Neural progenitor cell (in vitro differentiated cells): ENCODE measurements around the gene ACSM6. TPM values are rescaled to one million over a fixed set of nuclear protein-coding genes. Genes with fewer than 3 reads are reported as not detected.

ENCODE experiments used
- DNase-seq: peaks from one replicate; pipeline ENCODE4 v3.0.0-alpha.2; 2016; ENCODE audit warnings: low spot score
- H2AFZ ChIP-seq: fragments of 200-600 bp; sonication (generic); replicated peaks from 2 replicates; pipeline ENCODE4 v1.6.1; 2016; ENCODE audit warnings: antibody characterized with exemption
- H3F3A ChIP-seq: fragments of 200-600 bp; sonication (generic); 2 replicates; pipeline ENCODE4 v1.6.1; 2016; ENCODE audit warnings: antibody characterized with exemption, low read depth
- H3K27ac ChIP-seq: fragments of 200-600 bp; sonication (generic); 2 replicates; pipeline ENCODE4 v1.5.1; 2016; ENCODE audit warnings: mild to moderate bottlenecking
- H3K27me3 ChIP-seq: fragments of 200-600 bp; sonication (generic); 2 replicates; pipeline ENCODE4 v1.6.1; 2016; ENCODE audit warnings: mild to moderate bottlenecking, moderate library complexity
- H3K36me3 ChIP-seq: fragments of 200-600 bp; sonication (generic); 2 replicates; pipeline ENCODE4 v1.5.1; 2016
- H3K4me1 ChIP-seq: fragments of 200-600 bp; sonication (generic); 2 replicates; pipeline ENCODE4 v1.6.1; 2016; ENCODE audit warnings: mixed run types
- H3K4me2 ChIP-seq: fragments of 200-600 bp; sonication (generic); 2 replicates; pipeline ENCODE4 v1.6.1; 2016
- H3K4me3 ChIP-seq: fragments of 200-600 bp; sonication (generic); 2 replicates; pipeline ENCODE4 v1.5.1; 2016
- H3K79me2 ChIP-seq: fragments of 200-600 bp; sonication (generic); 2 replicates; pipeline ENCODE4 v1.6.1; 2016; ENCODE audit warnings: low read depth
- H3K9ac ChIP-seq: fragments of 200-600 bp; sonication (generic); 2 replicates; pipeline ENCODE4 v1.6.1; 2016
- H3K9me3 ChIP-seq: fragments of 200-600 bp; sonication (generic); 2 replicates; pipeline ENCODE4 v1.5.1; 2016; ENCODE audit warnings: low read depth
- H4K20me1 ChIP-seq: fragments of 200-600 bp; sonication (generic); 2 replicates; pipeline ENCODE4 v1.6.1; 2016; ENCODE audit warnings: low read depth
- H3K27ac Mint-ChIP-seq: 3 replicates; pipeline ENCODE4 v1.8.0; 2021; ENCODE audit warnings: mixed read lengths
- H3K27me3 Mint-ChIP-seq: 2 replicates; pipeline ENCODE4 v1.8.0; 2022; ENCODE audit warnings: low read depth, mild to moderate bottlenecking, inconsistent platforms, moderate library complexity, mixed read lengths; ENCODE audit not compliant: insufficient read depth
- H3K36me3 Mint-ChIP-seq: 3 replicates; pipeline ENCODE4 v1.8.0; 2021; ENCODE audit warnings: mixed read lengths
- H3K4me1 Mint-ChIP-seq: 3 replicates; pipeline ENCODE4 v1.8.0; 2021; ENCODE audit warnings: mixed read lengths
- H3K4me3 Mint-ChIP-seq: 3 replicates; pipeline ENCODE4 v1.8.0; 2021; ENCODE audit warnings: mild to moderate bottlenecking, moderate library complexity, mixed read lengths
- H3K9me3 Mint-ChIP-seq: 3 replicates; pipeline ENCODE4 v1.8.0; 2020; ENCODE audit warnings: mixed read lengths
- EZH2 ChIP-seq: fragments of 200-600 bp; sonication (generic); IDR thresholded peaks from 2 replicates; pipeline ENCODE4 v1.6.1; 2017; ENCODE audit warnings: antibody characterized with exemption, mild to moderate bottlenecking, moderate library complexity
- EZH2phosphoT487 ChIP-seq: fragments of 200-600 bp; sonication (generic); IDR thresholded peaks from 2 replicates; pipeline ENCODE4 v1.6.1; 2017; ENCODE audit warnings: antibody characterized with exemption
- total RNA-seq: library from RNA; depleted of rRNA; stranded (reverse); fragments of >200 nt; gene quantifications from 2 replicates; pipeline ENCODE4 v1.2.3, GENCODE V29; 2015; ENCODE audit warnings: low replicate concordance
- TF ChIP-seq, protein P1 (sequence below): fragments of 200-600 bp; sonication (generic); IDR thresholded peaks from 2 replicates; pipeline ENCODE4 v1.5.1; 2017; ENCODE audit warnings: antibody characterized with exemption, mild to moderate bottlenecking

ACSM6 gene
- total RNA-seq, 1 donor from 2014 or later = not detected

- H3K27ac ChIP-seq = no peak overlapping the region
- H3K4me1 ChIP-seq = no peaks in the 10 kb centered on the region
- H3K9me3 ChIP-seq = no peaks in the 10 kb centered on the region
- no peaks in the 10 kb centered on the region for H3K36me3 Mint-ChIP-seq
- H3K9me3 Mint-ChIP-seq = peaks cover 9% of the 10 kb centered on the region
- H2AFZ ChIP-seq = no peak overlapping the region
- DNase-seq = no peak
- no peak overlapping the region for H3K4me3 ChIP-seq
- H3K9ac ChIP-seq = no peak overlapping the region
- no peaks in the 10 kb centered on the region for H3K4me1 Mint-ChIP-seq
- no peak overlapping the region for H3K4me3 Mint-ChIP-seq
- no peaks in the 10 kb centered on the region for H3F3A ChIP-seq
- peaks cover 3% of the 10 kb centered on the region for H3K27me3 Mint-ChIP-seq
- no peaks in the 10 kb centered on the region for H3K79me2 ChIP-seq
- no peaks in the 10 kb centered on the region for H4K20me1 ChIP-seq
- H3K27me3 ChIP-seq = no peaks in the 10 kb centered on the region
- H3K27ac Mint-ChIP-seq = no peak overlapping the region
- no peak for TF ChIP-seq EZH2
- no peak for TF ChIP-seq EZH2phosphoT487
- TF ChIP-seq, protein P1, sequence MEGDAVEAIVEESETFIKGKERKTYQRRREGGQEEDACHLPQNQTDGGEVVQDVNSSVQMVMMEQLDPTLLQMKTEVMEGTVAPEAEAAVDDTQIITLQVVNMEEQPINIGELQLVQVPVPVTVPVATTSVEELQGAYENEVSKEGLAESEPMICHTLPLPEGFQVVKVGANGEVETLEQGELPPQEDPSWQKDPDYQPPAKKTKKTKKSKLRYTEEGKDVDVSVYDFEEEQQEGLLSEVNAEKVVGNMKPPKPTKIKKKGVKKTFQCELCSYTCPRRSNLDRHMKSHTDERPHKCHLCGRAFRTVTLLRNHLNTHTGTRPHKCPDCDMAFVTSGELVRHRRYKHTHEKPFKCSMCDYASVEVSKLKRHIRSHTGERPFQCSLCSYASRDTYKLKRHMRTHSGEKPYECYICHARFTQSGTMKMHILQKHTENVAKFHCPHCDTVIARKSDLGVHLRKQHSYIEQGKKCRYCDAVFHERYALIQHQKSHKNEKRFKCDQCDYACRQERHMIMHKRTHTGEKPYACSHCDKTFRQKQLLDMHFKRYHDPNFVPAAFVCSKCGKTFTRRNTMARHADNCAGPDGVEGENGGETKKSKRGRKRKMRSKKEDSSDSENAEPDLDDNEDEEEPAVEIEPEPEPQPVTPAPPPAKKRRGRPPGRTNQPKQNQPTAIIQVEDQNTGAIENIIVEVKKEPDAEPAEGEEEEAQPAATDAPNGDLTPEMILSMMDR = no peak
- no peaks in the 10 kb centered on the region for H3K36me3 ChIP-seq
- no peak overlapping the region for H3K4me2 ChIP-seq
These were observed 23.2 kb upstream of the ACSM6 start for GRCh38 chr10:95170790-95171189.

- no peaks in the 10 kb centered on the region for H4K20me1 ChIP-seq
- no peaks in the 10 kb centered on the region for H3K27me3 ChIP-seq
- no peaks in the 10 kb centered on the region for H3F3A ChIP-seq
- no peaks in the 10 kb centered on the region for H3K4me1 Mint-ChIP-seq
- H3K79me2 ChIP-seq = no peaks in the 10 kb centered on the region
- no peaks in the 10 kb centered on the region for H3K36me3 ChIP-seq
- no peak overlapping the region for H3K9ac ChIP-seq
- H3K9me3 ChIP-seq = no peaks in the 10 kb centered on the region
- H3K36me3 Mint-ChIP-seq = no peaks in the 10 kb centered on the region
- no peak overlapping the region for H3K4me3 Mint-ChIP-seq
- TF ChIP-seq EZH2phosphoT487 (no peak), EZH2 (no peak)
- TF ChIP-seq, protein P1 = no peak
- no peak overlapping the region for H3K4me2 ChIP-seq
- no peak overlapping the region for H3K27ac ChIP-seq
- no peak overlapping the region for H2AFZ ChIP-seq
- no peak for DNase-seq
- H3K4me1 ChIP-seq = no peaks in the 10 kb centered on the region
- peaks cover 3% of the 10 kb centered on the region for H3K9me3 Mint-ChIP-seq
- H3K27me3 Mint-ChIP-seq = peaks cover 3% of the 10 kb centered on the region
- H3K4me3 ChIP-seq = no peak overlapping the region
- H3K27ac Mint-ChIP-seq = no peak overlapping the region
These were observed 22.7 kb upstream of the ACSM6 start for GRCh38 chr10:95171336-95171735.

GRCh38 chr10:95172851-95173250, 21.2 kb upstream of the ACSM6 start:
- Histone ChIP-seq H3K9me3 (no peaks in the 10 kb centered on the region), H3K4me1 (no peaks in the 10 kb centered on the region), H3K79me2 (no peaks in the 10 kb centered on the region), H3K4me3 (no peak overlapping the region), H3K27ac (no peak overlapping the region), H3K9ac (no peak overlapping the region), H3K36me3 (no peaks in the 10 kb centered on the region), H3K27me3 (no peaks in the 10 kb centered on the region), H4K20me1 (no peaks in the 10 kb centered on the region), H3F3A (no peaks in the 10 kb centered on the region), H2AFZ (no peak overlapping the region), H3K4me2 (no peak overlapping the region)
- peaks cover 3% of the 10 kb centered on the region for H3K9me3 Mint-ChIP-seq
- DNase-seq = no peak
- no peak overlapping the region for H3K27ac Mint-ChIP-seq
- peaks cover 3% of the 10 kb centered on the region for H3K27me3 Mint-ChIP-seq
- no peaks in the 10 kb centered on the region for H3K36me3 Mint-ChIP-seq
- H3K4me1 Mint-ChIP-seq = no peaks in the 10 kb centered on the region
- TF ChIP-seq EZH2 (no peak), EZH2phosphoT487 (no peak)
- TF ChIP-seq, protein P1 = no peak
- no peak overlapping the region for H3K4me3 Mint-ChIP-seq
